DOHH2 (cell line): Measurements from ENCODE around the gene AMT.

Experiments used
- H3F3A ChIP-seq: fragments of 200-600 bp; sonication (generic), shearing (Covaris generic); 2 replicates; pipeline ENCODE4 v1.6.0; 2016; ENCODE audit warnings: antibody characterized with exemption, mild to moderate bottlenecking; ENCODE audit not compliant: control insufficient read depth, insufficient read depth
- H3K27ac ChIP-seq: fragments of 200-600 bp; sonication (generic); 2 replicates; pipeline ENCODE4 v1.5.1; 2014; ENCODE audit warnings: low read depth, mild to moderate bottlenecking, low read length, moderate library complexity
- H3K27me3 ChIP-seq: fragments of 200-600 bp; sonication (generic); 2 replicates; pipeline ENCODE4 v1.6.1; 2014; ENCODE audit warnings: mild to moderate bottlenecking, low read length, mixed read lengths; ENCODE audit not compliant: control insufficient read depth
- H3K36me3 ChIP-seq: fragments of 200-600 bp; sonication (generic); 2 replicates; pipeline ENCODE4 v1.6.1; 2014; ENCODE audit warnings: mild to moderate bottlenecking, low read length, moderate library complexity, mixed read lengths; ENCODE audit not compliant: control insufficient read depth
- H3K4me1 ChIP-seq: fragments of 200-600 bp; sonication (generic); 2 replicates; pipeline ENCODE4 v1.6.1; 2014; ENCODE audit warnings: mild to moderate bottlenecking, low read length, mixed read lengths; ENCODE audit not compliant: control insufficient read depth
- H3K4me2 ChIP-seq: fragments of 200-600 bp; sonication (generic); 2 replicates; pipeline ENCODE4 v1.6.0; 2014; ENCODE audit warnings: mild to moderate bottlenecking, low read length, moderate library complexity
- H3K4me3 ChIP-seq: fragments of 200-600 bp; sonication (generic); 2 replicates; pipeline ENCODE4 v1.5.1; 2014; ENCODE audit warnings: mild to moderate bottlenecking, low read length, mixed read lengths
- H3K79me2 ChIP-seq: fragments of 200-600 bp; sonication (generic); 2 replicates; pipeline ENCODE4 v1.6.1; 2014; ENCODE audit warnings: mild to moderate bottlenecking, low read length, mixed read lengths; ENCODE audit not compliant: control insufficient read depth
- H3K9me2 ChIP-seq: fragments of 200-600 bp; sonication (generic); replicated peaks from 2 replicates; pipeline ENCODE4 v1.6.1; 2014; ENCODE audit warnings: mild to moderate bottlenecking, low read length, mixed read lengths; ENCODE audit not compliant: control insufficient read depth
- H3K9me3 ChIP-seq: fragments of 200-600 bp; sonication (generic); 2 replicates; pipeline ENCODE4 v1.6.1; 2014; ENCODE audit warnings: antibody characterized with exemption, low read length, mixed read lengths; ENCODE audit not compliant: control insufficient read depth, insufficient read depth
- H4K20me1 ChIP-seq: fragments of 200-600 bp; sonication (generic); 2 replicates; pipeline ENCODE4 v1.6.0; 2014; ENCODE audit warnings: low read depth, mild to moderate bottlenecking, antibody characterized with exemption, low read length, moderate library complexity; ENCODE audit not compliant: control insufficient read depth, insufficient read depth
- EZH2phosphoT487 ChIP-seq: fragments of 200-600 bp; sonication (generic); IDR thresholded peaks from 2 replicates; pipeline ENCODE4 v1.6.1; 2017; ENCODE audit warnings: borderline replicate concordance, mild to moderate bottlenecking, antibody characterized with exemption, low read length, moderate library complexity, mixed read lengths
- TF ChIP-seq, protein P1 (sequence below): fragments of 200-600 bp; sonication (generic); IDR thresholded peaks from one replicate; pipeline ENCODE4 v1.5.1; 2014; ENCODE audit warnings: antibody characterized with exemption, mild to moderate bottlenecking, low read depth, low read length; ENCODE audit not compliant: poor library complexity, severe bottlenecking

Gene AMT

DNA sequence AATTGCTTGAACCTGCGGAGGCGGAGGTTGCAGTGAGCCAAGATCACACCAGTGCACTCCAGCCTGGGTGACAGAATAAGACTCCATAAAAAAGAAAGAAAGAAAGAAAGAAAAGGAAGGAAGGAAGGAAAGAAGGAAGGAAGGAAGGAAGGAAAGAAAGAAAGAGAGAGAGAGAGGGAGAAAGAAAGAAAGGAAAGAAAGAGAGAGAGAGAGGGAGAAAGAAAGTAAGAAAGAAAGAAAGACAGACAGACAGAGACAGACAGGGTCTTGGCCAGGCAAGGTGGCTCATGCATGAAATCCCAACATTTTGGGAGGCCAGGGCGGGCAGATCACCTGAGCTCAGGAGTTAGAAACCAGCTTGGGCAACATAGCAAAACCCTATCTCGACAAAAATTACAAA lies 31.3 kb upstream of the AMT start:
- TF ChIP-seq EZH2phosphoT487 = no peak
- TF ChIP-seq, protein P1, sequence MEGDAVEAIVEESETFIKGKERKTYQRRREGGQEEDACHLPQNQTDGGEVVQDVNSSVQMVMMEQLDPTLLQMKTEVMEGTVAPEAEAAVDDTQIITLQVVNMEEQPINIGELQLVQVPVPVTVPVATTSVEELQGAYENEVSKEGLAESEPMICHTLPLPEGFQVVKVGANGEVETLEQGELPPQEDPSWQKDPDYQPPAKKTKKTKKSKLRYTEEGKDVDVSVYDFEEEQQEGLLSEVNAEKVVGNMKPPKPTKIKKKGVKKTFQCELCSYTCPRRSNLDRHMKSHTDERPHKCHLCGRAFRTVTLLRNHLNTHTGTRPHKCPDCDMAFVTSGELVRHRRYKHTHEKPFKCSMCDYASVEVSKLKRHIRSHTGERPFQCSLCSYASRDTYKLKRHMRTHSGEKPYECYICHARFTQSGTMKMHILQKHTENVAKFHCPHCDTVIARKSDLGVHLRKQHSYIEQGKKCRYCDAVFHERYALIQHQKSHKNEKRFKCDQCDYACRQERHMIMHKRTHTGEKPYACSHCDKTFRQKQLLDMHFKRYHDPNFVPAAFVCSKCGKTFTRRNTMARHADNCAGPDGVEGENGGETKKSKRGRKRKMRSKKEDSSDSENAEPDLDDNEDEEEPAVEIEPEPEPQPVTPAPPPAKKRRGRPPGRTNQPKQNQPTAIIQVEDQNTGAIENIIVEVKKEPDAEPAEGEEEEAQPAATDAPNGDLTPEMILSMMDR = no peak

DNA sequence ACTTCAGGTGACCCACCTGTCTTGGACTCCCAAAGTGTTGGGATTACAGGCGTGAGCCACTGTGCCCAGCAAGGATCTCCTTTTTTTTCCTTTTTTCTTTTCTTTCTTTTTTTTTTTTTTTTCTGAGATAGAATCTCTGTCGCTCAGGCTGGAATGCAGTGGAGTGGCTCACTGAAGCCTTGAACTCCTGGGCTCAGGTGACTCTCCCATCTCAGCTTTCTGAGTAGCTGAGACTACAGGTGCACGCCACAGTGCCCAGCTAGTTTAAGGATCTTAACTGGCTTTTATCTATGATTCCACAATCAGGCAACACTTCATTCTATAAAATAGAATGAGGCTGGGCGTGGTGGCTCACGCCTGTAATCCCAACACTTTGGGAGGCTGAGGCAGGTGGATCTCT lies 23.1 kb upstream of the AMT start:
- no peak overlapping the region for H3K27ac ChIP-seq
- H3K79me2 ChIP-seq = no peaks in the 10 kb centered on the region
- no peak overlapping the region for H3K4me2 ChIP-seq
- H3K9me2 ChIP-seq = no peaks in the 10 kb centered on the region
- no peaks in the 10 kb centered on the region for H3K36me3 ChIP-seq
- TF ChIP-seq, protein P1 = no peak
- no peak for TF ChIP-seq EZH2phosphoT487
- H3K27me3 ChIP-seq = no peaks in the 10 kb centered on the region
- peaks cover 3% of the 10 kb centered on the region; the same call in 1 of the 2 replicates for H3F3A ChIP-seq
- H3K4me3 ChIP-seq = no peak overlapping the region
- no peaks in the 10 kb centered on the region for H3K9me3 ChIP-seq
- H4K20me1 ChIP-seq = no peaks in the 10 kb centered on the region
- peaks cover 28% of the 10 kb centered on the region for H3K4me1 ChIP-seq

More for the DNA sequence above, 31.3 kb upstream of the AMT start:
- Histone ChIP-seq H4K20me1 (no peaks in the 10 kb centered on the region), H3K27ac (no peak overlapping the region), H3F3A (no peaks in the 10 kb centered on the region), H3K4me3 (no peak overlapping the region), H3K4me1 (peaks cover 4% of the 10 kb centered on the region), H3K27me3 (no peaks in the 10 kb centered on the region), H3K36me3 (no peaks in the 10 kb centered on the region), H3K9me3 (no peaks in the 10 kb centered on the region), H3K79me2 (no peaks in the 10 kb centered on the region), H3K9me2 (no peaks in the 10 kb centered on the region), H3K4me2 (no peak overlapping the region)

DNA sequence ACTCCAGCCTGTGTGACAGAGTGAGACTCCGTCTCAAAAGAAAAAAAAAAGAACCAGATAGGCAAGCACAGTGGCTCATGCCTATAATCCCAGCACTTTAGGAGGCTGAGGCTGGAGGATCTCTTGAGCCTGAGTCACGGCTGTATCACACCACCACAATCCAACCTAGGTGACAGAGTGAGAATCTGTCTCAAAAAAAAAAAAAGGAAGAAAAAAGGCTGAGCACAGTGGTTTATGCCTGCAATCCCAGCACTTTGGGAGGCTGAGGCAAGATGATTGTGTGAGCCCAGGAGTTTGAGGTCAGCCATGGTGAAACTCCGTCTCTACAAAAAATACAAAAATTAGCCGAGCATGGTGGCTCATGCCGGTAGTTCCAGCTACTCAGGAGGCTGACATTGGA lies 12.5 kb upstream of the AMT start:
- H3K4me3 ChIP-seq = no peak overlapping the region
- no peak overlapping the region for H3K27ac ChIP-seq
- H3K4me1 ChIP-seq = peaks cover 3% of the 10 kb centered on the region; the same call in 1 of the 2 replicates
- H4K20me1 ChIP-seq = no peaks in the 10 kb centered on the region
- H3K27me3 ChIP-seq = no peaks in the 10 kb centered on the region
- H3K9me3 ChIP-seq = no peaks in the 10 kb centered on the region
- H3F3A ChIP-seq = no peaks in the 10 kb centered on the region
- H3K79me2 ChIP-seq = no peaks in the 10 kb centered on the region
- H3K36me3 ChIP-seq = no peaks in the 10 kb centered on the region
- H3K4me2 ChIP-seq = no peak overlapping the region
- TF ChIP-seq, protein P1 = no peak
- TF ChIP-seq EZH2phosphoT487 = no peak
- no peaks in the 10 kb centered on the region for H3K9me2 ChIP-seq

DNA sequence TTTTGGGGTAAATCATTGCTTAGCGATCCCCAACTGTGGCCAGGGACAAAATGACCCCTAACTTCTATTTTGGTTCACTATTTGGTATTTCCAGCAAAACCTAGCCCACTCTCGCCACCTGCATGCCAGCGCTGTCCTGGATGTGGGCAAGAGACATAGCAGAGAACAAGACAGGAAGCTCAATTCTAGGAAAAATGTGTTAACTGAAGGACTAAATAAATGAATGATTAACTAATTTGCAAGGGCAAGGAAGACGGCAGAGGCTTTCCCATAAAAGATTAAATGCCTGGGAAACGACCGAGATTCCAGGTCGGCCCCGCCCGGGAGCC lies 6.4 kb upstream of the AMT start:
- H3K27me3 ChIP-seq = no peaks in the 10 kb centered on the region
- no peaks in the 10 kb centered on the region for H3K9me2 ChIP-seq
- peaks cover 9% of the 10 kb centered on the region for H3K36me3 ChIP-seq
- peaks cover 5% of the 10 kb centered on the region for H3K79me2 ChIP-seq
- TF ChIP-seq EZH2phosphoT487 = no peak
- TF ChIP-seq, protein P1 = no peak
- H3F3A ChIP-seq = no peaks in the 10 kb centered on the region
- peak overlapping the region; percentile 74 for H3K27ac ChIP-seq
- no peaks in the 10 kb centered on the region for H3K9me3 ChIP-seq
- no peaks in the 10 kb centered on the region for H4K20me1 ChIP-seq
- H3K4me3 ChIP-seq = peak overlapping the region; percentile 90
- peak overlapping the region; percentile 51 for H3K4me2 ChIP-seq
- peaks cover 10% of the 10 kb centered on the region for H3K4me1 ChIP-seq
